K562 (cell line): ENCODE data around the gene VSIG4. TPM values are rescaled to one million over a fixed set of nuclear protein-coding genes. Genes with fewer than 3 reads are reported as not detected.

Source experiments
- ATAC-seq: fragments of 200-7000 bp; cut with Tn5 transposase; 3 replicates; pipeline ENCODE4 v1.9.1; 2020; ENCODE audit warnings: moderate library complexity
- BruUV-seq: library from RNA; stranded (reverse); fragments of 400-500 nt; replicated peaks from 2 replicates; lab custom pipeline; 2021; lab: Mats Ljungman, UMichigan
- CTCF ChIA-PET: fragments of 300-600 bp; formaldehyde crosslinking; extraction: SDS; loops from one replicate; lab custom pipeline; 2021; ENCODE audit warnings: low intra/inter-chr PET ratio; lab: Yijun Ruan, JAX
- POLR2A ChIA-PET: fragments of 300-600, 350-650 bp; sonication (Branson Sonifier 250); formaldehyde crosslinking; extraction: SDS; loops from one replicate; lab custom pipeline; 2021; ENCODE audit warnings: antibody characterized with exemption, inconsistent platforms; lab: Yijun Ruan, JAX
- DNase-seq, 4 experiments: peaks; one replicate each; pipeline versions ENCODE4 v3.0.0 to v3.0.0-alpha.2; 2011 to 2018; ENCODE audit warnings: low spot score in 3 of 4, mixed read lengths in 3 of 4; ENCODE audit errors: extremely low read depth in 1 of 4
- FAIRE-seq: peaks from 2 replicates; lab custom pipeline; 2011; peaks lifted over from hg19 to GRCh38; lab: Jason Lieb, UNC
- H2AFZ ChIP-seq: 2 replicates; pipeline ENCODE4 v1.6.0; 2011; ENCODE audit warnings: low read depth, low read length, control low read depth, inconsistent platforms
- H3K27ac ChIP-seq: fragments of 200-600 bp; 3 replicates; pipeline ENCODE4 v1.8.0; 2011; ENCODE audit warnings: low read depth, mild to moderate bottlenecking, control low read depth, inconsistent platforms, low read length, moderate library complexity, mixed read lengths; ENCODE audit errors: extremely low read depth
- H3K27me3 ChIP-seq, 2 experiments: fragments of 300-600 bp in 1 of 2; 2 replicates in 1 of 2; 3 replicates in 1 of 2; pipeline versions ENCODE4 v1.6.0 to v1.8.0; 2011; ENCODE audit warnings: inconsistent platforms in 2 of 2, low read length in 2 of 2, mild to moderate bottlenecking in 1 of 2, mixed read lengths in 1 of 2, moderate library complexity in 1 of 2; ENCODE audit not compliant: control insufficient read depth in 2 of 2, insufficient read depth in 2 of 2
- H3K36me3 ChIP-seq: fragments of 300-600 bp; 3 replicates; pipeline ENCODE4 v1.8.0; 2011; ENCODE audit warnings: mild to moderate bottlenecking, low read length, inconsistent platforms; ENCODE audit not compliant: control insufficient read depth, insufficient read depth
- H3K4me1 ChIP-seq, 2 experiments: fragments of 200-600 bp in 1 of 2; replicated peaks in 1 of 2; 2 replicates in 1 of 2; 3 replicates in 1 of 2; pipeline versions ENCODE4 v1.5.1 to v1.8.0; 2011; ENCODE audit warnings: inconsistent platforms in 2 of 2, low read length in 2 of 2, mild to moderate bottlenecking in 1 of 2, mixed read lengths in 1 of 2, moderate library complexity in 1 of 2; ENCODE audit not compliant: control insufficient read depth in 2 of 2, insufficient read depth in 2 of 2
- H3K4me2 ChIP-seq: 2 replicates; pipeline ENCODE4 v1.6.1; 2011; ENCODE audit warnings: low read length, control low read depth, inconsistent platforms, mixed read lengths; ENCODE audit not compliant: insufficient read depth
- H3K4me3 ChIP-seq: fragments of 200-600 bp; sonication (generic), shearing (Covaris generic); 2 replicates; pipeline ENCODE4 v1.5.1; 2016; ENCODE audit warnings: control low read depth, inconsistent platforms
- H3K79me2 ChIP-seq: fragments of 200-600 bp; 3 replicates; pipeline ENCODE4 v1.8.0; 2011; ENCODE audit warnings: low read length, inconsistent platforms; ENCODE audit not compliant: control insufficient read depth, insufficient read depth
- H3K9ac ChIP-seq, 2 experiments: 2 replicates each; pipeline versions ENCODE4 v1.6.0 to v1.6.1; 2011; ENCODE audit warnings: low read depth in 2 of 2, low read length in 2 of 2, control low read depth in 1 of 2, inconsistent platforms in 1 of 2, mild to moderate bottlenecking in 1 of 2, mixed read lengths in 1 of 2; ENCODE audit not compliant: insufficient read depth in 1 of 2
- H3K9me1 ChIP-seq: one replicate; pipeline ENCODE4 v1.6.0; 2011; ENCODE audit warnings: inconsistent platforms, mild to moderate bottlenecking, low read length, moderate library complexity; ENCODE audit not compliant: control insufficient read depth, insufficient read depth
- H3K9me3 ChIP-seq: replicated peaks from 2 replicates; pipeline ENCODE4 v1.5.1; 2011; ENCODE audit warnings: low read depth, low read length, inconsistent platforms; ENCODE audit not compliant: control insufficient read depth, insufficient read depth
- H4K20me1 ChIP-seq: replicated peaks from 2 replicates; pipeline ENCODE4 v1.6.1; 2011; ENCODE audit warnings: low read length, inconsistent platforms, mixed read lengths; ENCODE audit not compliant: control insufficient read depth, insufficient read depth
- ATF7 ChIP-seq: fragments of 450-650 bp; IDR thresholded peaks from 2 replicates; pipeline ENCODE4 v1.7.1; 2014; ENCODE audit warnings: mild to moderate bottlenecking, moderate library complexity
- CEBPB ChIP-seq: fragments of 450-650 bp; IDR thresholded peaks from 2 replicates; pipeline ENCODE4 v1.6.1; 2016; ENCODE audit warnings: missing genetic modification characterization, missing compliant biosample characterization
- DLX4 ChIP-seq: fragments of 250-450 bp; sonication (Bioruptor Pico); IDR thresholded peaks from 2 replicates; pipeline ENCODE4 v1.6.1; 2021; ENCODE audit warnings: mild to moderate bottlenecking
- DMBX1 ChIP-seq: fragments of 250-450 bp; sonication (Bioruptor Pico); IDR thresholded peaks from 2 replicates; pipeline ENCODE4 v1.8.0; 2022; ENCODE audit warnings: inconsistent platforms, mild to moderate bottlenecking, moderate library complexity, borderline replicate concordance
- ETV5 ChIP-seq: sonication (generic); formaldehyde crosslinking; IDR thresholded peaks from 2 replicates; pipeline ENCODE4 v1.4.0; 2020; ENCODE audit warnings: low read depth, mild to moderate bottlenecking, missing genetic modification reagents
- KLF13 ChIP-seq: fragments of 450-650 bp; IDR thresholded peaks from 2 replicates; pipeline ENCODE4 v1.6.1; 2016; ENCODE audit warnings: missing genetic modification characterization, low read depth, mild to moderate bottlenecking, missing compliant biosample characterization, moderate library complexity, borderline replicate concordance
- KLF6 ChIP-seq: fragments of 250-450 bp; sonication (Bioruptor Pico); IDR thresholded peaks from 2 replicates; pipeline ENCODE4 v1.4.0; 2020; ENCODE audit warnings: mild to moderate bottlenecking, moderate library complexity, borderline replicate concordance
- L3MBTL2 ChIP-seq: fragments of 450-650 bp; IDR thresholded peaks from 2 replicates; pipeline ENCODE4 v1.6.1; 2016; ENCODE audit warnings: mild to moderate bottlenecking, moderate library complexity
- PHB ChIP-seq: fragments of 250-450 bp; sonication (Bioruptor Pico); IDR thresholded peaks from 2 replicates; pipeline ENCODE4 v1.5.0; 2021
- SPI1 ChIP-seq: IDR thresholded peaks from 2 replicates; pipeline ENCODE4 v1.6.1; 2011; ENCODE audit warnings: low read depth, low read length, control low read depth, borderline replicate concordance
- VEZF1 ChIP-seq: fragments of 200-800 bp; sonication (Bioruptor generic); IDR thresholded peaks from 2 replicates; pipeline ENCODE4 v1.6.1; 2017; ENCODE audit warnings: missing genetic modification characterization, missing compliant biosample characterization
- ZEB2 ChIP-seq: fragments of 450-650 bp; IDR thresholded peaks from 2 replicates; pipeline ENCODE4 v1.6.1; 2016
- ZKSCAN8 ChIP-seq: fragments of 200-800 bp; sonication (Bioruptor generic); IDR thresholded peaks from 2 replicates; pipeline ENCODE4 v1.6.1; 2016; ENCODE audit warnings: missing genetic modification characterization, missing compliant biosample characterization
- ZNF592 ChIP-seq: fragments of 450-650 bp; IDR thresholded peaks from 2 replicates; pipeline ENCODE4 v1.6.1; 2017; ENCODE audit warnings: antibody characterized with exemption, mild to moderate bottlenecking
- WGBS: fragments of 100-300 bp; shearing (Covaris generic); methylation state at CpG from one replicate; pipeline ENCODE4 v1.1.6; 2016; ENCODE audit warnings: low coverage, mixed read lengths; ENCODE audit not compliant: insufficient coverage; ENCODE audit errors: missing lambda C conversion rate; 5-methylcytosine and 5-hydroxymethylcytosine counted together
- in situ Hi-C: fragments of 300-500 bp; cut with MboI; formaldehyde crosslinking; loops from 4 replicates; pipeline ENCODE4 v1.15.0; 2018; ENCODE audit warnings: inconsistent platforms, mixed read lengths
- intact Hi-C: fragments of 100-400 bp; cut with micrococcal nuclease; formaldehyde crosslinking; loops from 2 replicates; pipeline ENCODE4 v1.14.2; 2022
- polyA plus RNA-seq, 8 experiments: library from polyadenylated mRNA; depleted of rRNA in 4 of 8; stranded (reverse) in 5 of 8; unstranded in 3 of 8; fragments of >200 nt; fragmentation: Nextera tagmentation in 2 of 8; fragmentation: Illumina TruSeq in 1 of 8; extraction: Ambion mirVana in 2 of 8; extraction: Trizol in 1 of 8; gene quantifications; 2 replicates each; pipeline versions ENCODE4 v1.2.1 to v1.2.3, GENCODE V29; 2011 to 2014; ENCODE audit warnings: inconsistent platforms in 1 of 8, missing spikeins in 1 of 8
- total RNA-seq, 7 experiments: library from RNA; depleted of rRNA in 6 of 7; stranded (reverse); fragments of >200 nt in 6 of 7; fragmentation: Illumina TruSeq in 2 of 7; extraction: Trizol in 2 of 7; gene quantifications; 2 replicates each; pipeline versions ENCODE4 v1.2.1 to v1.2.3, GENCODE V29; 2011 to 2021; ENCODE audit warnings: low replicate concordance in 1 of 7
- TF ChIP-seq, protein P1 (sequence below), 3 experiments: fragments of 200-800 bp in 1 of 3; sonication (Bioruptor generic) in 1 of 3; sonication (generic) in 1 of 3; formaldehyde crosslinking in 1 of 3; IDR thresholded peaks; 2 replicates each; pipeline versions ENCODE4 v1.6.1 to v1.8.0; 2016 to 2022; ENCODE audit warnings: mild to moderate bottlenecking in 2 of 3, missing compliant biosample characterization in 2 of 3, missing genetic modification characterization in 2 of 3, missing genetic modification reagents in 1 of 3

VSIG4 gene
- total and polyA plus RNA-seq, 9 of the 15 experiments (the other 6 are each of a cell fraction or from before 2014, with no cell fraction given) = 0.22 to 1.6 (median 0.46) TPM; not detected in 1

DNA sequence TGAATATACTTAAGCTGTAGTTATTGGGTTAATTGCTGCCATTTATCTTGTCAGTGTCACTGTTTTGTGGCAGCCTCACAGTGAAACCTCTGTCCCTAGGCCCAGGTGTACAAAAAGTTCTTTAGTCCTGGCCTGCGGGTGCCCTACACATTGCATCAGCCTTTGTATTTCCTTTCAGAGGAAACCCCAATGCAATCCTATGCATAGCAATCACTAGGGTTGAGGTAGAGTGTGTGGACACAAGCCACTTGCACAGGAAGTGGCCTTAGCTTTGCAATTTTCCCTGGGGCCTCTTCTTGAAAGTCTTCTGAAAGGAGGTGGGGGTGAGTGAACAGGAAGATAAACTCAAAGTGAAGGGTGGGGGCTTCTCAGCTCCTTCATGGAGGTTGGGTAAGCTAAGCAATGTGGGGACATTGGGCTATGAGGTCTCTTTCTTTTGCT, 27.8 kb downstream of the VSIG4 start:
- no peaks in the 10 kb centered on the region for H4K20me1 ChIP-seq
- H3K4me3 ChIP-seq = no peak overlapping the region
- 0% methylated on average over 1 of the region's 1 CpG for WGBS
- H3K9me1 ChIP-seq = no peaks in the 10 kb centered on the region
- H3K27ac ChIP-seq = peak overlapping the region; percentile 96
- in situ Hi-C loops = no loop called here
- H3K9ac ChIP-seq = peak overlapping the region in 1 of 2 experiments; percentile 58; a peak in 2 of 4 replicates
- BruUV-seq = no TSS peak
- FAIRE-seq = peak; percentile 26
- DNase-seq = peak in 1 of 4 experiments; percentile 60
- H3K27me3 ChIP-seq = no peaks in the 10 kb centered on the region
- H2AFZ ChIP-seq = peak overlapping the region; percentile 59
- H3K36me3 ChIP-seq = peaks cover 12% of the 10 kb centered on the region; the same call in 2 of the 3 replicates
- intact Hi-C loops = no loop called here
- ChIA-PET POLR2A (interaction anchor here (0.6 to 0.9 kb wide), 3 partner anchors 13 to 139 kb away, joined by 3 read pairs; no protein-coding TSS in a partner anchor), CTCF (no interaction called here)
- peak overlapping the region; percentile 22 for H3K4me2 ChIP-seq
- ATAC-seq = peak; percentile 35
- peaks cover 2% of the 10 kb centered on the region; the same call in 1 of the 2 replicates for H3K9me3 ChIP-seq
- peaks cover 61% of the 10 kb centered on the region for H3K79me2 ChIP-seq
- peaks cover 10 to 74% of the 10 kb centered on the region in 2 experiments; a peak in 4 of 5 replicates for H3K4me1 ChIP-seq
- no peak for TF ChIP-seq DLX4 (CRISPR knock-in tag)
- 0 out of 2 replicates have a peak, but pooled peaks have one; percentile 15 for TF ChIP-seq L3MBTL2
- TF ChIP-seq, protein P1, sequence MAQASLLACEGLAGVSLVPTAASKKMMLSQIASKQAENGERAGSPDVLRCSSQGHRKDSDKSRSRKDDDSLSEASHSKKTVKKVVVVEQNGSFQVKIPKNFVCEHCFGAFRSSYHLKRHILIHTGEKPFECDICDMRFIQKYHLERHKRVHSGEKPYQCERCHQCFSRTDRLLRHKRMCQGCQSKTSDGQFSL (CRISPR knock-in tag; IDR thresholded peaks at IDR 0.05) = no peak
- TF ChIP-seq, protein P1 (tag; IDR thresholded peaks at IDR 0.05) = no peak
- TF ChIP-seq KLF13 (tag) = no peak
- no peak for TF ChIP-seq SPI1
- TF ChIP-seq VEZF1 (CRISPR knock-in tag) = peak; percentile 21; the same call in 1 of the 2 replicates
- TF ChIP-seq PHB (CRISPR knock-in tag) = no peak
- TF ChIP-seq ATF7 = peak; percentile 69; the same call in 1 of the 2 replicates
- TF ChIP-seq DMBX1 (CRISPR knock-in tag) = peak; percentile 89
- TF ChIP-seq CEBPB = peak; percentile 49
- peak; percentile 70; the same call in 1 of the 2 replicates for TF ChIP-seq ETV5
- peak; percentile 90; the same call in 1 of the 2 replicates for TF ChIP-seq ZKSCAN8 (CRISPR knock-in tag)
- TF ChIP-seq ZEB2 = 0 out of 2 replicates have a peak, but pooled peaks have one; percentile 29
- peak; percentile 20; the same call in 1 of the 2 replicates for TF ChIP-seq KLF6 (CRISPR knock-in tag)
- TF ChIP-seq ZNF592 = peak; percentile 72
